ENCODE data around the gene EIF4G3.

GRCh38 chr1:21037091-21037490, 139.6 kb downstream of the EIF4G3 start:
- TF ChIP-seq, protein P1, sequence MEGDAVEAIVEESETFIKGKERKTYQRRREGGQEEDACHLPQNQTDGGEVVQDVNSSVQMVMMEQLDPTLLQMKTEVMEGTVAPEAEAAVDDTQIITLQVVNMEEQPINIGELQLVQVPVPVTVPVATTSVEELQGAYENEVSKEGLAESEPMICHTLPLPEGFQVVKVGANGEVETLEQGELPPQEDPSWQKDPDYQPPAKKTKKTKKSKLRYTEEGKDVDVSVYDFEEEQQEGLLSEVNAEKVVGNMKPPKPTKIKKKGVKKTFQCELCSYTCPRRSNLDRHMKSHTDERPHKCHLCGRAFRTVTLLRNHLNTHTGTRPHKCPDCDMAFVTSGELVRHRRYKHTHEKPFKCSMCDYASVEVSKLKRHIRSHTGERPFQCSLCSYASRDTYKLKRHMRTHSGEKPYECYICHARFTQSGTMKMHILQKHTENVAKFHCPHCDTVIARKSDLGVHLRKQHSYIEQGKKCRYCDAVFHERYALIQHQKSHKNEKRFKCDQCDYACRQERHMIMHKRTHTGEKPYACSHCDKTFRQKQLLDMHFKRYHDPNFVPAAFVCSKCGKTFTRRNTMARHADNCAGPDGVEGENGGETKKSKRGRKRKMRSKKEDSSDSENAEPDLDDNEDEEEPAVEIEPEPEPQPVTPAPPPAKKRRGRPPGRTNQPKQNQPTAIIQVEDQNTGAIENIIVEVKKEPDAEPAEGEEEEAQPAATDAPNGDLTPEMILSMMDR (conservative IDR thresholded peaks at IDR 0.05 in 1 of 2, IDR thresholded peaks at IDR 0.05 in 1 of 2; ENCODE audit: extremely low read depth in 1 of 2, insufficient read depth in 1 of 2, low read depth in 1 of 2, low read length in 2 of 2) = no peak
- TF ChIP-seq EZH2 (IDR thresholded peaks at IDR 0.05; ENCODE audit: borderline replicate concordance, low read length) = no peak
